ENCODE results near the gene KAT2A.

GRCh38 chr17:42125565-42125964, 4.4 kb upstream of the KAT2A start:
- TF ChIP-seq CTCF (IDR thresholded peaks at IDR 0.05; ENCODE audit: low read depth, low read length) = no peak
- no peak for TF ChIP-seq EZH2phosphoT487 (IDR thresholded peaks at IDR 0.05; ENCODE audit: low read depth)
